AG04450 (cell line): ENCODE measurements around the gene MYO5C. TPM values are rescaled to one million over a fixed set of nuclear protein-coding genes. Genes with fewer than 3 reads are reported as not detected.

Experiments
- CTCF ChIA-PET: fragments of 300-600, 350-600 bp; formaldehyde crosslinking; extraction: SDS; loops from one replicate; lab custom pipeline; 2022; ENCODE audit warnings: antibody characterized with exemption, inconsistent platforms; lab: Charles Lee
- POLR2A ChIA-PET: fragments of 350-600 bp; formaldehyde crosslinking; extraction: SDS; loops from one replicate; lab custom pipeline; 2021; ENCODE audit warnings: antibody characterized with exemption, inconsistent platforms; lab: Yijun Ruan, JAX
- DNase-seq: peaks from one replicate; pipeline ENCODE4 v3.0.0-alpha.2; 2011; ENCODE audit warnings: low read depth, low spot score
- H3K27ac ChIP-seq: one replicate; pipeline ENCODE4 v1.5.1; 2012; ENCODE audit warnings: low read depth, low read length, control low read depth
- H3K27me3 ChIP-seq: one replicate; pipeline ENCODE4 v1.6.0; 2012; ENCODE audit warnings: low read length; ENCODE audit not compliant: control insufficient read depth, insufficient read depth
- H3K4me3 ChIP-seq: 2 replicates; pipeline ENCODE4 v1.5.1; 2011; ENCODE audit warnings: mild to moderate bottlenecking, low read depth, low read length, control low read depth
- H3K9me3 ChIP-seq: 2 replicates; pipeline ENCODE4 v1.5.1; 2012; ENCODE audit warnings: low read length; ENCODE audit not compliant: control insufficient read depth, insufficient read depth
- CTCF ChIP-seq: IDR thresholded peaks from 2 replicates; pipeline ENCODE4 v1.5.1; 2011; ENCODE audit warnings: low read depth, low read length, control low read depth, inconsistent platforms
- polyA plus RNA-seq: library from polyadenylated mRNA; depleted of rRNA; stranded (reverse); fragments of >200 nt; gene quantifications from 2 replicates; pipeline ENCODE4 v1.2.3, GENCODE V29; 2011

MYO5C gene
- polyA plus RNA-seq, 1 experiment, result 0.24 TPM

- H3K4me3 ChIP-seq, result no peak overlapping the region
- DNase-seq, result no peak
- TF ChIP-seq CTCF, result no peak
- H3K27ac ChIP-seq, result no peak overlapping the region
- H3K27me3 ChIP-seq, result no peaks in the 10 kb centered on the region
- H3K9me3 ChIP-seq, result no peaks in the 10 kb centered on the region
- POLR2A ChIA-PET, result no interaction called here
- CTCF ChIA-PET, result interaction anchor here (1.0 to 3.6 kb wide), 5 partner anchors 23 to 303 kb away, joined by 5 to 48 read pairs (median 8); partner anchors contain the start of gene LEO1
Measured at GRCh38 chr15:52185151-52185561, 110.4 kb downstream of the MYO5C start.

- H3K4me3 ChIP-seq, result no peak overlapping the region
- no peaks in the 10 kb centered on the region for H3K9me3 ChIP-seq
- ChIA-PET CTCF (interaction anchor here (1.0 to 3.6 kb wide), 8 partner anchors 14 to 303 kb away, joined by 3 to 48 read pairs (median 5); partner anchors contain the start of gene LEO1), POLR2A (no interaction called here)
- no peak for DNase-seq
- no peaks in the 10 kb centered on the region for H3K27me3 ChIP-seq
- H3K27ac ChIP-seq, result no peak overlapping the region
- no peak for TF ChIP-seq CTCF
Measured at GRCh38 chr15:52184721-52185120, 110.9 kb downstream of the MYO5C start.

- no peak overlapping the region for H3K27ac ChIP-seq
- H3K9me3 ChIP-seq, result no peaks in the 10 kb centered on the region
- TF ChIP-seq CTCF, result peak; percentile 80
- POLR2A ChIA-PET, result no interaction called here
- CTCF ChIA-PET, result interaction anchor here (0.9 to 3.6 kb wide), 13 partner anchors 9 to 212 kb away, joined by 3 to 48 read pairs (median 4); partner anchors contain the start of gene LEO1
- DNase-seq, result no peak
- no peak overlapping the region for H3K4me3 ChIP-seq
- no peaks in the 10 kb centered on the region for H3K27me3 ChIP-seq
Measured at GRCh38 chr15:52183562-52184173, 111.9 kb downstream of the MYO5C start.

GRCh38 chr15:52181938-52182780 lies 113.4 kb downstream of the MYO5C start:
- Histone ChIP-seq H3K4me3 (no peak overlapping the region), H3K27ac (no peak overlapping the region), H3K9me3 (no peaks in the 10 kb centered on the region), H3K27me3 (no peaks in the 10 kb centered on the region)
- CTCF ChIA-PET, result interaction anchor here (1.1 to 2.9 kb wide), 2 partner anchors 26 to 44 kb away, joined by 3 to 16 read pairs; no protein-coding TSS in a partner anchor
- TF ChIP-seq CTCF, result no peak
- DNase-seq, result no peak
- POLR2A ChIA-PET, result no interaction called here
